Kidney tubule cell (primary cell): Measurements from ENCODE around the gene TVP23C.
"Not testable (repeated sequence)": the region's sequence is repeated elsewhere in the genome, so short reads cannot be mapped to it uniquely, and the experiment has no call there.

Source experiments
- DNase-seq: peaks from one replicate; pipeline ENCODE4 v3.0.0-alpha.2; 2018; ENCODE audit warnings: low spot score

The TVP23C gene

GRCh38 chr17:15526292-15527218 lies 36.7 kb downstream of the TVP23C start:
- peak; percentile 55 for DNase-seq

DNA sequence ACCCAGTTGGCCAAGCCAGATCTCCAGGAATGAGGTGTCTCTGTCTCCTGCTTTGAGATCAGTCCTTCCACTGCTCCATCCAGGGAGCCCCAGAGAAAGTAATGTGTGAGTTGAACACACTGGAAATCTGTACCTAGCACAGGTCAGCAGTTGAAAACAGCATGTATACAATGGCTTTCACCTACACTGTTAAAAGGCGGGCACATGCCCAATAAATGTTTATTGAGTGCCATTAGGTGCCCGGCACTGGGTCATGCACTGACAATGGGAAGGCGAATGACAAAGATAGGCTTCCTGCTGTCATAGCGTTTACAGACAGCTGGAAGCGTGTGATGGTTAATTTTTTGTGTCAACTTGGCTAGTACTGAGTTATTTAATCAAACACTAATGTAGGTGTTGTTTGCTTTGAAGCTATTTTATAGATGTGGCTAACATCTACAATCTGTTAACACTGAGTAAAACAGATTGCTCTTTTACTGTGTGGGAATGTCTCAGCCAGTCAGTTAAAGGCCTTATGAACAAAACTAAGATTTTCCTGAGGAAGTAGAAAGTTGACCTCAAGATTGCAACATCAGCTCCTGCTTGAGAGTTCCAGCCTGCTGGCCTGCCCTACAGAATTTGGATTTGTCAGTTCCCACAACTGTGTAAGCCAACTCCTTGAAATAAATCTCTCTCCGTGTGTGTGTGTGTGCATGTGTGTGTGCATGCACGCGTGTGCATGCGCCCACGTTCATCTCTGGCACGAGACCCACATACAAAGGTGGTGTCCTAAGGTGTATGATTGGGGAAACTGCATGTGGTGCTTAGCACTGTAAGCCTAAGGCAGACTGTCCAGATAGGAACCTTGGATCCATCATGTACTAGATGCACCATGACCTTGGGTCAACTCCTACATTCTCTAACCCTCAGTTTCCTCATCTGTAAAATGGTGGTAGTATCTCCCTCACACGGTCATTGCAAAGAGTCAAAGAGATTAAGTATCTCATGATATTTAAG lies 38.0 kb downstream of the TVP23C start:
- DNase-seq: not testable (repeated sequence)

- DNase-seq: peak; percentile 74
Measured at GRCh38 chr17:15516150-15516549, 47.1 kb downstream of the TVP23C start.

- no peak for DNase-seq
Measured at GRCh38 chr17:15514469-15514868, 48.8 kb downstream of the TVP23C start.

DNA sequence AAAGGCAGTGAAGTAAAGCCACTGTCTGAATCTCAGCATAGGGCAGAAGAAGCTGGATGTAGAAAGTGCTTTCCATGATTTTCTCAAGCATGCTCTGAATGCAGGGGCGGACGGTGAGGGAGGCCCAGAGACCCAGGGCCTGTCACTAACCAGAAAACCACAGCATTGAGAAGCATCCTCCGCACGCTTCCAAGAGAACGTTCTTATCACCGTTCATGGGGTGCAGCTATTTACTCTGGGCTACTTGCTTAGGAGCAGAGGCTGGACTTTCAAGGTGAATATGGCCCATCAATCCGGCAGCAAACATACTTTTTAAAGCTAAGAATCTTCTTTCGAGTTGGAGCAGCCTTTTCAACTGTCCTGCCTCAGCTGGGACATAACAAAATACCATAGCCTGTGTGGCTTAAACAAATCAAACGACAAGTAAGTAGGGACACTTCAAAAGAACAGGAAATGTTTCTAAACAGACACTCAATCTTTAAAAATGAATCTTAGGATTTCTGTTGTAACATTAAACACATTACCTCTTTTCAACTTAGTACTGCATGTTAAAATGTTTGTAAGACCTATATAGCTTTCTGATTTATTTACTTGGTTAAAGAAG lies 49.3 kb downstream of the TVP23C start:
- no peak for DNase-seq

DNA sequence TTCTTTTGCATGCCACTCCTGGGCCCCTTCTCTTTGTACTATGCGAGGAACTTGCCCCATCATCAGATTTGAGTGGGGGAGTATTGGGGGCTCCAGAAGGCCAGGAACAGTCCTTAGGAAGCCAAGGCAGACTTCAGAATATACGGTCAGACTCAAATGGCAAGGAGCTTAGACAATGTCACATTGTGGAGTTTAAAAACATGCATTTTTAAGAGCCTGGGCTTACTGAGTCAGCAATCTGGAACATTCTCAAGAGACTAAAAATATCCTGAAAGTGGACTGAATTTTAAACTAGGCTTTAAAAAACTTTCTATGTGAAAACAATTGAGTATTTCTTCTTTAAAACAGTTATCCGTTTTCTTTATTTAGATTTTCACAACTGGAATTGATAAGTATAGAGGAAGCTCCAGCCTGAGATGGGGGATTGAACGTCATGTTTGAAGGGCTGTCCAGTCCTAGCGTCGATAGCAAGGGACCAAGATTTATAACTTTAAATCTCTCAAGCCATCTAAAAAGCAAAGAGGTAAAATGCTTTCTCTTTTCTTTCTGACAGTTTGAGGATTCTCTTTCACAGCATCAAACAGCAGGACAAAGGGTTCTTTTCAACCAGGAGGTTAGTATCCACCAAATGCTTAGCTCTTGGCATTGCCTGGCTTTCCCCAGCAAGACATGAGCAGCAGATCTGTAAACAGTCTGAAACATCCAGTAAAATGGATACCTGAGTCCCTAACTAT lies 50.1 kb downstream of the TVP23C start:
- no peak for DNase-seq

- DNase-seq: no peak
Measured at GRCh38 chr17:15512071-15512709, 51.1 kb downstream of the TVP23C start.

DNA sequence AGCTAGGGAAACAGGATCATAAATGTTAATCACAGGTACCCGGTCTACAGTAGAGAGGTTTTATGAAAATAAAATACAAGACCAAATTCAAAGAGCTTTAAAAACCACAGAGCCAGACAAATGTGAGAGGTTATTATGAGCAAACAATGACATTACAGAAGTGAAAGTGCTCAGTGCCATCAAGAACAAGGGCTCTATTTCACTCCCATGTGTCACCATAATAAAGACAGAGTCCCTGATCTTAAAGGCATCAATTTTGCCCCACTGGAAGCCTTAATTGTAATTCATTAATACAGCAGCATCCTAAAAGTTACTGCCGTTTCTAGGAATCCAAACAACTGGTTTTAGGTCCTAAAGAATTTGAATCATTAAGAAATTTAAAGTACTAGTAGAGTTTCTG lies 52.1 kb downstream of the TVP23C start:
- DNase-seq: no peak

DNA sequence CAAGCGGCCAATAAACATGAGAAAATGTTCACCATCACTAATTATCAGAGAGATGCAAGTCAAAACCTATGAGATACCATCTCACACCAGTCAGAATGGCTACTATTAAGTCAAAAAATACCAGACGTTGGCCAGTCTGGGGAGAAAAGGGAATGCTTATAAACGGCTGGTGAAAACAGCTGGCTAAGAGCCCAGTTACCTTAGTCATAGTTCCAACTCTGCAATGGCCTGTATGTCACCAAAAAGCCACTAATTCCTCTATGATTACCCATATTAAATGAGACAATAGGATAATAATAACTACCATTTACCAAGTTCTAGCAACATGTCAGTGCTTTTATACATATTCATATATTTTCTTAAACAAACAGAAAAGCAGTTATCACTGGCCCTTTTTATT lies 52.9 kb downstream of the TVP23C start:
- DNase-seq: peak; percentile 77

GRCh38 chr17:15509095-15509494 lies 54.2 kb downstream of the TVP23C start:
- no peak for DNase-seq

DNA sequence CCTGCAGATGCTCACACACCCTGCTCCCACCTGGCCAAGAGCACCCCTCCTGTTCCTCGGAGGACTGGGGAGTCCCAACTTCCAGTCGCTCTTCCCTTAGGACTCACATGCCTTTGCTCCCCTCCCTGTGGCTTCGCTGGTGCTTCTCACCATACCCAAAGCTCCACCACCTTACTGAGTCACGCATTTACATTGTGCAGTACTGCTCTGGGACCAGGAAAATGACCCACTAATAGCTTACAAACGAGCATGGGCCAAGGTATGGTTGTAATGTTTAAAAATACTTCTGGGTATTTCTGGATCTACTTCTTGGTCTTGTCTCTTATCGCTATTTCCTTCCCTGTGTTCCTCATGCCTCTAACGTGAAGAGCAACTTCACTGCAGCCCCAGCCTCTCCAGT lies 54.8 kb downstream of the TVP23C start:
- no peak for DNase-seq

DNA sequence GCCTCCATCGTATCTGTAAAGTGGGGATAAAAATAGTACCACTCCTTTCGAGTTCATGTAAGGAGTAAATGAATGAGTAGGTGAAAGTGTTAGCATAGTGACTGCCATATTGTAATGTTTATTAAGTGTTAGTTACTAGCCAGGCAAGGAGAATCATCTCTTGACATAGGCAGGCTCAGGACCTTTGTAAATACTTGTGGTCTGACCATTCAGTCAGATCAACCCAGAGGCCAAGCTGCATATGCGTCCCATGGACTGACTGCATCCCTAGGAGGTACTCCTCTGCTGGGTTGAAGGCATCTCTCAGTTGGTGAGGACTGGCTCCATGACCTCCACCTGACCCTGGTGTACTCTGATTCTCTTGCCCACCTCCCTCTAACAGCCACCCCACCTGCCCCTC lies 55.4 kb downstream of the TVP23C start:
- no peak for DNase-seq

DNA sequence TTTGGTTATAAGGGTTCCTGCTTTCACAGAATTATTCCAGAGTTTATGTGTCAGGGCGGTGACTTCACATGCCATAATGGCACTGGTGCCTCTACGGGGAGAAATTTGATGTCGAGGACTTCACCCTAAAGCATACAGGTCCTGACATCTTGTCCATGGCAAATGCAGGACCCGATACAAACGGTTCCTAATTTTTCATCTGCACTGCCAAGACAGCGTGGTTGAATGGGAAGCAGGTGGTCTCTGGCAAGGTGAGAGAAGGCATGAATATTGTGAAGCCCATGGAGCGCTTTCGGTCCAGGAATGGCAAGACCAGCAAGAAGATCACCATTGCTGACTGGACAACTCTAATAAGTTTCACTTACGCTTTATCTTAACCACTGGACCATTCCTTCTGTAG lies 56.3 kb downstream of the TVP23C start:
- no peak for DNase-seq

DNA sequence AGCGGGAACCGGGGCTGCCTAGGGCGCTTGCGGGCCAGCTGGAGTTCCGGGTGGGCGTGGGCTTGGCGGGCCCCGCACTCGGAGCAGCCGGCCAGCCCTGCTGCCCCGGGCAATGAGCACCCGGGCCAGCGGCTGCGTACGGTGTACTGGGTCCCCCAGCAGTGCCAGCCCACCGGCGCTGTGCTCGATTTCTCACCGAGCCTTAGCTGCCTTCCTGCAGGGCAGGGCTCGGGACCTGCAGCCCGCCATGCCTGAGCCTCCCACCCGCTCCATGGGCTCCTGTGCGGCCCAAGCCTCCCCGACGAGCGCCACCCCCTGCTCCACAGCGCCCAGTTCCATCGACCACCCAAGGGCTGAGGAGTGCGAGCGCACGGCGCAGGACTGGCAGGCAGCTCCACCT lies 57.6 kb downstream of the TVP23C start:
- not testable (repeated sequence) for DNase-seq

- DNase-seq: no peak
Measured at GRCh38 chr17:15503731-15504130, 59.6 kb downstream of the TVP23C start.

DNA sequence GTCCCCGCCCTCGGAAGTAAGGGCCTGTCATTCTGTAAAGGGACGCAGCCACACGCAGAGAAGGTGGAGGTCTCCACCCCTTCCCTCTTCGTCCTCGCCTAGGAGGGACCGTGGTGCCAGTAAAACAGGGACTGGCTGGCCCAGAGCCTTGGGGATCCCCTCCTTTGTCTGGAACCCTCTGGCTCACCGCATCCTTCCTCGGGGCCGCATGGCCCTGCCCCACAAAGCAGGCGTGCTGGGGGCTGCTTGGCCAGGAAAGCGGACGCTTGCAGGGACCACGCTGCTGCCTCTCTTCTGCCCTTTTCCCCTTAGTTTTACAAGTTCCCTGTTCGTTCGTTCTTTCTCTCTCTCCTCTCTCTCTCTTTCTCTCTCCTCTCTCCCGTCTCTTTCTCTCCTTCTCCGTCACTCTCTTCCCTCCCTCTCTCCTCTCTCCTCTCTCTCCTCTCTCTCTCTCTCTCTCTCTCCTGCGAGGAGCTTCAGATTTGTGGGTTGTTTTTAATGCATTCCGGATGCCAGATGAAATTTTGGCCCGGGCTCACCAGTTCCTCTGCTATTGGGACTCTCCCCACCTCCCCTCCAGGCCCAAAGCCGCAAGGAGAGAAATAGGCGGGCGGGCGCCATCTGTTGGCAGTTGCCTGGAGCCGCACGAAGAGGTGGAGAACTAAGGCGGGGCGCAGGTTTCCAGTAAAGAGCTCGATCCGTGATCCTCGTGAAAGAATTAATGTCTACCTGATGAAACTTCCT lies 60.7 kb downstream of the TVP23C start:
- peak; percentile 82 for DNase-seq

- DNase-seq: no peak
Measured at GRCh38 chr17:15501793-15502192, 61.5 kb downstream of the TVP23C start.

DNA sequence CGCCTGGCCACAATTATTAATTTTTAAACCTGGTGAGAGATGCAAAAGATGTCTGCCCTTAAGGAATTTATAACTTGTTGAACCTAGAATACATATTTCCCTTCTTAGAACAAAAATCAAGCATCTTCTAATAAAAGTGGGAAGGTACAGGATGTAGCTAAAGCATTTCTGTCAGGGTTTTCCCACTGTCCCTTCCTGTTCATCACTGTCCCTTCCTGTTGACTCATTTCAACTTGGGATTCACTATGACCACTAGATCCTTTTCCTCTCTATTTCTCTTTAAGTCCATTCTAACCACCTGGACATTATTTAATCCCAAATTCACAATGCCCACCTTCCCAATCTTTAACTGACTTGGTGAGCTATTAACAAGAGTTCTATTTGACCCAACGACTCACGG lies 62.0 kb downstream of the TVP23C start:
- peak; percentile 48 for DNase-seq

- DNase-seq: no peak
Measured at GRCh38 chr17:15498107-15498506, 65.2 kb downstream of the TVP23C start.
